HG02970 (cell line): Measurements from ENCODE around the gene ACER3.
A peak's percentile ranks its signal among the peaks of the same experiment; 100 is the strongest.
"Not testable (repeated sequence)": the region's sequence is repeated elsewhere in the genome, so short reads cannot be mapped to it uniquely, and the experiment has no call there.

Experiments
- ATAC-seq: cut with Tn5 transposase; IDR thresholded peaks from one replicate; pipeline ENCODE4 v1.9.1; 2021; ENCODE audit warnings: mild to moderate bottlenecking, moderate library complexity, moderate number of reproducible peaks; ENCODE audit not compliant: unreplicated experiment, low FRiP score

The ACER3 gene

DNA sequence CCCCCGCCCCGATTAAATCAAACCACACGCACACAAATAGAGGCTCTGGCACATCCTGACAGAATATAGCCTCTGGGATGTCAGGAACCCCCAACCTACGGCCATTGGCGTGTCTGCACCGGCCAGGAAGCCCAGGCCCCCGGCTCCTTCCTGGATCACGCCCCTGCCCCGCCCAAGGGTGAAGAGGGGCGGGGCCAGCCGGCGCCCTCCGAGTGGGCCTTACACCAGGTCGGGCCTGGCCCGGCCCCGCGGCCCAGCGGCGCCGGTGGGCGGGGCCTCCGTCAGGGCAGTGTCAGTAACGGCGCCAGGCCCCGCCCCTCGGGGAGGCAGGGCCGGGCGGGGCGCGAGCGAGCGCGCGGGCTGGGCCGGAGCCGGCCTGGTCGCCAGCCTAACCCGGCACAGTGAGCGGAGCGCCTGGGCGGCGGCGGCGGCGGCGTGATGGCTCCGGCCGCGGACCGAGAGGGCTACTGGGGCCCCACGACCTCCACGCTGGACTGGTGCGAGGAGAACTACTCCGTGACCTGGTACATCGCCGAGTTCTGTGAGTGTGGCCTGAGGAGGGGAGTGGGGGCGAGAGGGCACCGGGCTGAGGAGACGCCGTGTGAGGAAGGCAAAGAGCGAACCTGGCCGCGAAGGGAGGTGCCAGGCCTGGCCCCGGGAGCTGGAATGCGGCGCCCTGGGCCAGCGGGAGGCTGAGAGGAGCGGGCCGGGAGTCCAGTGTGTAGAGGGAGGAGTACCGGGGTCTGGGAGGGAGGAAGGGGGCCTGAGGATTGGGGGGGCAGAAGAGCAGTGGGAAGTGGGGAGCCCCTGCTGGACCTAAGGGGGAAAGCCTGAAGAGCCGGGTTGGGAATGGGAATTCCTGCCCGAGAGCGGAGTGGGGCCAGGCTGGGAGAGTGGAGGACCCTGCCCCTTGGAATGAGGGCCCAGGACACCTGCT lies at the start of gene ACER3:
Gene ACER3 (plus strand): TSS at position 380 of the 937 bp plus-strand sequence. CDS start 59 bp downstream, at position 439.
- peak; percentile 98 for ATAC-seq

- no peak for ATAC-seq
These were observed 49.5 kb upstream of the ACER3 start for GRCh38 chr11:76811259-76811658.

DNA sequence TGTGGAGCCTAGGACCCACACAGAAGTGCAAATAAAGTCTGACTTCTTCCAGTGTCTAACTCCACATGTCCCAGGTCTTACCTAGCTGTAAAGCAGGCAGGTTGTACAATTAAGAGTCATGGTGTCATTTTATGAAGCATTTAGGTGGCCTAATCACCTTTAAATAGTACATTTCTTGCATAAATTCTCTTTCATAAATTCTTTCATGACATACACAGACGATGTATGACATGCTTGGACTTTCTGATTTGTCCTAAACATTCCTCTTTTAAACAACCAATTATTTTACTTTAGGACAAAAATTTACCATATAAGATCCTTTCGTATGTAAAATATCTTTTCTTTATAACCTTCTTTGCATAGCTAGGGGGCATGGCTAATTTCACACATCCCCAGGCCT lies 46.3 kb upstream of the ACER3 start:
- no peak for ATAC-seq

GRCh38 chr11:76815678-76816077 lies 45.0 kb upstream of the ACER3 start:
- ATAC-seq: not testable (repeated sequence)

DNA sequence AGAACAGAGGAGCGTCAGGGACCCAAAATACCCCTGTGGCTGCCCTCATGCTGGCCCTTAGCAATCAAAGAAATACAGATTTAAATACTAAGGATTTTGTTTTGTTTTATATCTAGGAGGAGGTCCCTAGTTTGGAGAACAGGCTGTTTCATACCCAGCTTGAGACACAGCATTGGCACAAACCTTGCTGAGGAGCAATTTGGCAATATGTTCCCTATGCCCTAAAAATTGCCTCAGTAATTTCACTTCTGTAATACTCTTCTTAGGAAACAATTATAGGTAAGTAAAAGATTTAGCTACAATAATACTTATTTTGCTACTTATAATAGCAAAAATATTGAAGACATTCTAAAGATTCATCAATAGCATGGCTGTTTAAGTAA lies 40.5 kb upstream of the ACER3 start:
- ATAC-seq: no peak

GRCh38 chr11:76821396-76821795 lies 39.3 kb upstream of the ACER3 start:
- ATAC-seq: not testable (repeated sequence)

- ATAC-seq: no peak
These were observed 38.3 kb upstream of the ACER3 start for GRCh38 chr11:76822406-76822805.

- ATAC-seq: no peak
These were observed 37.2 kb upstream of the ACER3 start for GRCh38 chr11:76823481-76824028.

DNA sequence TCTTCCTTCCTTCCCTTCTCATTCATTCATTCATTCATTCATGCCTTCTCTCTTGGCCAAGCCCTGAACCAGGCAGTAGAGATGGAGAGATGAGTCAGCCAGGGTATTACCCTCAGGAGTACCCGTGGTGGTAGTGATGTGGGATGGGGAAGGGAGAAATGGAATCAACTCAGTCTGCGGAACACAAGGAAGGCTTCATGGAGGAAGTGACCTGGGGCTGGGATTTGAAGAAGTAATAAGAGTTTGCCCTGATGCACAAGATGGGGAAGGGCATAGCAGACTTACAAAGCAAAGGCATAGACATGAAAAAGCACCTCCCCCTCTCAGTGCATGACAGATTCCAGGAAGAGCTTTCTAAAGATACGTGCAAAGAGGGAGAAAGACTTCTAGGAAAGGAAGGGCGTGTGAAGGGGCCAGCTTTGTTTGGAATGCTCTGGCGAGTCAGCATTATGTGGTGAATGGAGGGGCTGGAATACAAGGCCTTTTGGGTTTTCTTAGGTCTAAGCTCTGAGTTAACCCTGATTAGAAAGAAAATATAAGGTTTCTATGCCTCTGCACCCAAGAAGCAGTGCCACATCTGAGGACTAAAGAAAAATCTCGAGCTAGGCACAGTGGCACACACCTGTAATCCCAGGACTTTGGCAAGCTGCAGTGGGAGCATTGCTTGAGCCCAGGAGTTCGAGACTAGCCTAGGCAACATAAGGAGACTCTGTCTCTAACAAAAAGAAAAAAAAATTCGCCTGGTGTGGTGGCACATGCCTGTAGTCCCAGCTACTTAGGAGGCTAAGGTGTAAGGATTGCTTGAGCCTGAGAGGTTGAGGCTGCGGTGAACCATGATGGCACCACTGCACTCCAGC lies 36.4 kb upstream of the ACER3 start:
- no peak for ATAC-seq

DNA sequence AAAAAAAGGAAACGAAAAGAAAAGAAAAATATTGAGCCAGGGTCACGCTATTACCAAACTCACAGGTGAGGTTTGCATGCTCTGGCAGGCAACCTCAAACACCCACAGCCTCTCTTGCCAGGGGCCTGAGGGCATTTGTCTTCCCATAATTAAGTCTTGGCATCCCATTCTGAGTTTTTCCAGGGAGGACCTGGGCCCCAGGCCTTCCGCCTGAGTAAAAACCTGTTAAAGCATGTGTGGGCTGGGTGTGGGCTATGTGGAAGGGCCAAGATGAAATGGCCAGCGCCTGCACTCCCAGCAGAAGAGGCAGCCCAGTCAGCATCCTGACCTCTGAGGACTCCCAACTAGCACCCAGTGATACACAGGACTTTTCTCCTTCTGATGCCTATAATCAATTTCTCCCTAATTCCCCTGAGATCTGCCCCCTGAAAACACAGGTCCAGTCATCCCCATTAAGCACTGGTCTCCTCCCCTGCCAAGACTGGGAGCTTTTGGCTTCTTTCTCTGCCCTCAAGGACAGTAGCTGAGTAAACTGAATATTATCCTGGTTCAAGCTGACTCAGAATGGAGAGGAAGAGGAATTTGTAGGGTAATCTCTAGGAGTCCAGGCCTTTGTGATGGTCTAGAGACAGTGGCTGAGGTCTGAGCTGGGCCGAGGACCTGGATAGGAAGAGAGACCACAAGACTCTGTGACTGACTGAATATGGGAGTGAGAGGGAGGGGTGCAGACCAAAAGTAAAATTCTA lies 35.6 kb upstream of the ACER3 start:
- ATAC-seq: no peak

GRCh38 chr11:76825726-76826396 lies 34.9 kb upstream of the ACER3 start:
- no peak for ATAC-seq

DNA sequence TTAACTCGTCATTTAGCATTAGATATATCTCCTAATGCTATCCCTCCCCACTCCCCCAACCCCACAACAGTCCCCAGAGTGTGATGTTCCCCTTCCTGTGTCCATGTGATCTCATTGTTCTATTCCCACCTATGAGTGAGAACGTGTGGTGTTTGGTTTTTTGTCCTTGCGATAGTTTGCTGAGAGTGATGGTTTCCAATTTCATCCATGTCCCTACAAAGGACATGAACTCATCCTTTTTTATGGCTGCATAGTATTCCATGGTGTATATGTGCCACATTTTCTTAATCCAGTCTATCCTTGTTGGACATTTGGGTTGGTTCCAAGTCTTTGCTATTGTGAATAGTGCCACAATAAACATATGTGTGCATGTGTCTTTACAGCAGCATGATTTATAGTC lies 34.2 kb upstream of the ACER3 start:
- not testable (repeated sequence) for ATAC-seq

GRCh38 chr11:76827005-76827404 lies 33.7 kb upstream of the ACER3 start:
- ATAC-seq: not testable (repeated sequence)

DNA sequence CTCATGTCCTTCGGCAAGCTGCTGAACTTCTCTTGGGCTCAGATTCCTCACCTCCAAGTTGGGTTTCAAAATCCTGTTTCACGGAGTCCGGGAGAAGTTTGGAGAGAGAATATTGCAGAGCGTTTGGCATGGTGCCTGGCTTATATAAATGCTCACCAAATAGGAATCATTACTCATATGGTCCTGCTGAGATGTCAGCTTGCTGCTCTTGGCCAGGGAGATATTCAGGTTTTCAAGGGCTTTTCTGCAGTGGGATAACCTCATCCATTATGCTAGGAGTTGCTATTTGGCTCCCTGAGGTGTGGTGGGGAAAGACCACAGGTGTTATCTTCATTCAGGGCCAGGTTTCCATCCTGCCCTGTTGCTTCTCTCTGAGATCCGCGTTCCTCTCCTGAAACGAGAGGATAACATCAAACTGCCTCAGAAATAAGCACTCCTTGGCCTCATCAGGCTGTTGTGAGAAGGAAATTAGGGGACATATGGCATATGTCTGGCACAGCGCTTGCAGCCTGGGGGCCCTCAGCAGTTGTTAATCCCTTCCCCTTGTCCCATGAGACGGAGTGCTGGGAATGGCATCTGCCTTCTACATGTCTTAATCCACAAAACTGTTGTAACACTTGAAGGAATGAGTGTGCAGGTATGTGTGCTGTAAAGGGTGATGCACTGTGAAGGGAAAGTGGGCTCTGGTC lies 29.9 kb upstream of the ACER3 start:
- ATAC-seq: no peak

DNA sequence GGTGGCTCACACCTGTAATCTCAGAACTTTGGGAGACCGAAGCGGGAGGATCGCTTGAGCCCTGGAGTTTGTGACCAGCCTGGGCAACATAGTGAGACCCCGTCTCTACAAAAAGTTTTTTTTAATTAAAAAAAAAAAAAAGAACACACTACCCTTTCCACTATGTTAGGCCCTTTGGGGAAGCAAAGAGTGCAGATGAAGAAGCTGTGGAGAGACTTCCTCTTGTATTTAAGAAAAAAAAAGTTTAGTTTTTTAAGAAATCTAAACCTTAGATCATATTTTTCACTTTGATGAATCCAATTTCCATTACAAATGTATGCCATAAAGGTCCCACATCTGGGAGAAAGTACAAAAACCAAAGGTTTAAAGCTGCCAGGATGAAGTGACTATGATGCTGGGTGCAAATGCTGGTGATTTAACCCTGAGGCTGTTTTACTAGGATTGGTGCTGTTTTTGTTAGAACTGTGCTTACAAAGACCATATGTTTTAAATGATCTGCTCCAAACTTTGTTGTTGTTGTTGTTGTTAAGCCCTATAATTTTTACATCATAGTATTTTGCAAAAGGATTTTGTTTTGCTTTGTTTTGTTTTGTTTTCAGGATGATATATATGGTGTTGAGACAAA lies 28.9 kb upstream of the ACER3 start:
- ATAC-seq: no peak

GRCh38 chr11:76832361-76832760 lies 28.4 kb upstream of the ACER3 start:
- ATAC-seq: no peak

GRCh38 chr11:76834151-76834550 lies 26.6 kb upstream of the ACER3 start:
- ATAC-seq: no peak

GRCh38 chr11:76835036-76835435 lies 25.7 kb upstream of the ACER3 start:
- ATAC-seq: no peak
